ENCODE measurements around the gene ZNF835. TPM values are rescaled to one million over a fixed set of nuclear protein-coding genes. Genes with fewer than 3 reads are reported as not detected.

The ZNF835 gene
- total RNA-seq, 1 donor from 2014 or later, result 4.9 TPM

Other genes starting within 250 kb of the ZNF835 start
- 5.6 TPM for gene ZNF667, start 194.4 kb downstream of the ZNF835 start, total RNA-seq
- gene ZNF471, start 163.9 kb downstream of the ZNF835 start, total RNA-seq, result 6.9 TPM
- gene ZFP28, start 132.8 kb downstream of the ZNF835 start, total RNA-seq, result 6.0 TPM
- 4.3 TPM for gene ZNF470, start 104.3 kb downstream of the ZNF835 start, total RNA-seq
- 5.8 TPM for gene ZNF71, start 76.5 kb downstream of the ZNF835 start, total RNA-seq
- not detected for gene SMIM17, start 28.6 kb downstream of the ZNF835 start, total RNA-seq
- 10.0 TPM for gene PEG3, start 169.0 kb upstream of the ZNF835 start, total RNA-seq
- 0.19 TPM for gene ZIM2, start 169.0 kb upstream of the ZNF835 start, total RNA-seq